Upper lobe of right lung (tissue), 1 donor: ENCODE measurements around the gene FJX1. TPM values are rescaled to one million over a fixed set of nuclear protein-coding genes. Genes with fewer than 3 reads are reported as not detected.

Source experiments
- ATAC-seq: fragments of 200-7000 bp; cut with Tn5 transposase; one replicate; pipeline ENCODE4 v1.9.1; 2020; ENCODE audit warnings: mild to moderate bottlenecking, moderate library complexity
- DNase-seq: peaks from one replicate; pipeline ENCODE4 v3.0.0-alpha.2; 2020
- H3K27ac ChIP-seq: fragments of 200-600 bp; one replicate; pipeline ENCODE4 v1.8.0; 2022
- H3K27me3 ChIP-seq: fragments of 200-600 bp; one replicate; pipeline ENCODE4 v1.8.0; 2022; ENCODE audit warnings: mild to moderate bottlenecking
- H3K36me3 ChIP-seq: fragments of 200-600 bp; one replicate; pipeline ENCODE4 v1.8.0; 2022
- H3K4me1 ChIP-seq: fragments of 200-600 bp; one replicate; pipeline ENCODE4 v1.8.0; 2022
- H3K4me3 ChIP-seq: fragments of 200-600 bp; one replicate; pipeline ENCODE4 v1.8.0; 2022; ENCODE audit warnings: mild to moderate bottlenecking
- H3K9me3 ChIP-seq: fragments of 200-600 bp; one replicate; pipeline ENCODE4 v1.8.0; 2022
- CTCF ChIP-seq: fragments of 200-600 bp; IDR thresholded peaks from one replicate; pipeline ENCODE4 v1.8.0; 2022; ENCODE audit warnings: antibody characterized with exemption
- intact Hi-C: fragments of 100-400 bp; cut with DNase I; formaldehyde crosslinking; loops from one replicate; pipeline ENCODE4 v1.11.0; 2022
- total RNA-seq: library from RNA; stranded (reverse); fragmentation: NEBNext Ultra II Directional; extraction: Animal tissue kit (Norgen Biotek cat#: 25700); gene quantifications from one replicate; pipeline ENCODE4 v1.2.1, GENCODE V29; 2021
- donor health status: DM: no; HTN: yes; CAD: no; lungs with severe emphysema.

Gene FJX1
- total RNA-seq, 1 donor from 2014 or later, result 5.9 TPM

GRCh38 chr11:35606206-35606605, 12.1 kb upstream of the FJX1 start:
- Histone ChIP-seq H3K27ac (no peak overlapping the region), H3K27me3 (no peaks in the 10 kb centered on the region), H3K4me3 (no peak overlapping the region), H3K9me3 (no peaks in the 10 kb centered on the region), H3K4me1 (no peaks in the 10 kb centered on the region), H3K36me3 (no peaks in the 10 kb centered on the region)
- intact Hi-C loops, result no loop called here
- TF ChIP-seq CTCF, result no peak
- no peak for ATAC-seq
- DNase-seq, result no peak

- intact Hi-C loops, result no loop called here
- Histone ChIP-seq H3K9me3 (no peaks in the 10 kb centered on the region), H3K36me3 (no peaks in the 10 kb centered on the region), H3K4me1 (no peaks in the 10 kb centered on the region), H3K27ac (no peak overlapping the region), H3K27me3 (no peaks in the 10 kb centered on the region), H3K4me3 (no peak overlapping the region)
- TF ChIP-seq CTCF, result no peak
- ATAC-seq, result no peak
- no peak for DNase-seq
These were observed 9.8 kb upstream of the FJX1 start for GRCh38 chr11:35608502-35608901.

GRCh38 chr11:35609656-35610055, 8.6 kb upstream of the FJX1 start:
- Histone ChIP-seq H3K9me3 (no peaks in the 10 kb centered on the region), H3K27me3 (peaks cover 3% of the 10 kb centered on the region), H3K4me3 (no peak overlapping the region), H3K27ac (no peak overlapping the region), H3K4me1 (no peaks in the 10 kb centered on the region), H3K36me3 (no peaks in the 10 kb centered on the region)
- DNase-seq, result no peak
- intact Hi-C loops, result loop anchor here (10.0 kb wide), 1 partner anchor 195 kb away; no protein-coding TSS in a partner anchor
- ATAC-seq, result no peak
- TF ChIP-seq CTCF, result no peak

- H3K36me3 ChIP-seq, result no peaks in the 10 kb centered on the region
- ATAC-seq (no peak), DNase-seq (no peak)
- TF ChIP-seq CTCF, result no peak
- intact Hi-C loops, result loop anchor here (10.0 kb wide), 1 partner anchor 194 kb away; no protein-coding TSS in a partner anchor
- H3K4me1 ChIP-seq, result no peaks in the 10 kb centered on the region
- H3K9me3 ChIP-seq, result no peaks in the 10 kb centered on the region
- no peak overlapping the region for H3K4me3 ChIP-seq
- peaks cover 4% of the 10 kb centered on the region for H3K27me3 ChIP-seq
- H3K27ac ChIP-seq, result no peak overlapping the region
These were observed 7.6 kb upstream of the FJX1 start for GRCh38 chr11:35610631-35611030.

- ATAC-seq (no peak), DNase-seq (no peak)
- no peaks in the 10 kb centered on the region for H3K9me3 ChIP-seq
- peaks cover 4% of the 10 kb centered on the region for H3K27me3 ChIP-seq
- TF ChIP-seq CTCF, result no peak
- H3K4me1 ChIP-seq, result no peaks in the 10 kb centered on the region
- intact Hi-C loops, result loop anchor here (10.0 kb wide), 1 partner anchor 193 kb away; no protein-coding TSS in a partner anchor
- no peak overlapping the region for H3K27ac ChIP-seq
- H3K4me3 ChIP-seq, result no peak overlapping the region
- H3K36me3 ChIP-seq, result no peaks in the 10 kb centered on the region
These were observed 6.5 kb upstream of the FJX1 start for GRCh38 chr11:35611741-35612140.
